ENCODE data around the gene SH2B3.

SH2B3 gene

DNA sequence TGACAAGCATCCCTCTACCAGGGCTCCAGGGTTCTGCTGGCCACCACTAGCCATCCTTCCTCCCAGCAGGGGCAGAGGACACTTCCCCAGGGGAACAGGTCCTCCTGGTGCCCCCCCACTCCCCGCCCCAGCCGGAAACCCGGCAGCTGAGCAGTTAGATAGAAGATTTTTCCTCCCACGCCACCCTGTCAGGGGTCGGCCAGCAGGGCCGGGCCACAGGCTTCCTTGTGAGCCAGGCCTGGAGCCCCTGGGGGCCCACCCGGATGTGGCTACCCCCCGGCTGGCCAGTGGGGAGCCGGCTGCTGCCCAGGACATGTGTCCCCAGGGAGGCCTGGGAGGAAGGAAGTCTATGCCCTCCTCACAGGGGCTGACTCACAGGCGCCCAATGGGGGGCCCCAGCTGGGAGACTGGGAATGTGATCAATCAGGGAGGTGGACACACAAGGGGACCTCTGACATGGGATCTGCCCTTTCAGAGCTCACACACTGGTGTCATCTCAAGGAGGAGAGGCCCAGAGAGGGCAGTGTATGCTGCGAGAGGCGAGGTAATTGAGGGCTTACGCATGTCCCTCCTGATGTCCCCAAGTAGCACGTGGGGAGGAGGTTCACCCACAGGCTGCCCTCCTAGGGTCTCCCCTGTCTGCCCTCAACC is 4.2 kb downstream of the SH2B3 start:
- no peak for DNase-seq

DNA sequence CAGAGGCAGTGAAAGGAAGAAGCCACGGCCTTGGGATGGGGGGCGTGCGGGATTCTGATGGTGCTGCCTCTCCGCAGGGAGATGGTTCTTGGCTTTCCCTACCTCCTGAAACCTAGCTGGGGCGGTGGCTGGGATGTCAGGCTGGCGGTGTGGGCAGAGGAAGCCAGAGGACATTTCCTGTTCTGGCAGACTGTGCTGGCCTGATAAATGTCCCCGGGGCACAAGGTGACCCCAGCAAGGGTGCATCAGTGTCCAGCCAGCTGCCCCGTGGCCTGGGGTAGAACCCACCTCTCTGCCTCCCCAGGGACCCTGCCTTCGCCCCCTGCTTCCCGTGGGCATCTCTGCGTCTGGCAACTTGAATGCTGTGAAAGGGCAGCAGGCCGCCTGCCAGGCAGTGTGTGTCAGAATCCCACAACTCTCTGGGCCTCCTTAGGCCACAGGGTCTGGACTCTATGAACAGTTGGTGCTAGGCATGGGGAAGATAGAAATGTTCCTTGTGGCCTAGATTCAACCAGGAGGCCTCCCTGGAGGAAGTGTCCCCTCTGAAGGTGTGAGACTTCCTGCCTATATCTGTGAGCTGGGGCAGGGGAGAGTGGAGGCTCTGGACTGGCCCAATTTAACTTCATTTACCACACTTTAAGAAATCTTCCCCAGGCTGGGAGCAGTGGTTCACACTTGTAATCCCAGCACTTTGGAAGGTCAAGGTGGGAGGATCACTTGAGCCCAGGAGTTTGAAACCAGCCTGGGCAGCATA is 4.9 kb downstream of the SH2B3 start:
- DNase-seq: no peak

DNA sequence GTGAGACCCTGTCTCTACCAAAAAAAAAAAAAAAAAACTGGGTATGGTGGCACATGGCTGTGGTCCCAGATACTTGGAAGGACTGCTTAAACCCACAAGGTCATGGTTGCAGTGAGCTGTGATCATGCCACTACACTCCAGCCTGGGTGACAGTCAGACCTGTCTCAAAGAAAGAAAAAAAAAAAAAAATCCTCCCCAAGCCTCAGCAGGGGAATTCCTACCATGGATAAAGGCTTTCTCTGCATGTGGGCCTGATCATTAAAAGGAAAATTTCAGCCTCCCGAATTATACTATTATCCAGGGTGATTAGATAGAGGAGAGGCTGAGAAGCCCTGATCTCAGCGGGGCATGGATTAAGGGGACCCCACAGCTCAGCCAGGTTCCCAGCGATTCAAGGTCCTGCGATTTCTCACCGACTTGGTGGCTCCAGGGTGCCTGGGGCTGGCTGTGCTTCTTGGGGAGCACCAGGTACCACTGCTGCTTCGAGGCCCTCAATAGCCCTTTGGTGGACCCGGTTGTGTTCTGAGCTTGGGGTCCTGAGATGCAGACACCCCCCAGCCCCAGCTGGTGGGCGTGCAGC is 5.6 kb downstream of the SH2B3 start:
- no peak for DNase-seq

DNA sequence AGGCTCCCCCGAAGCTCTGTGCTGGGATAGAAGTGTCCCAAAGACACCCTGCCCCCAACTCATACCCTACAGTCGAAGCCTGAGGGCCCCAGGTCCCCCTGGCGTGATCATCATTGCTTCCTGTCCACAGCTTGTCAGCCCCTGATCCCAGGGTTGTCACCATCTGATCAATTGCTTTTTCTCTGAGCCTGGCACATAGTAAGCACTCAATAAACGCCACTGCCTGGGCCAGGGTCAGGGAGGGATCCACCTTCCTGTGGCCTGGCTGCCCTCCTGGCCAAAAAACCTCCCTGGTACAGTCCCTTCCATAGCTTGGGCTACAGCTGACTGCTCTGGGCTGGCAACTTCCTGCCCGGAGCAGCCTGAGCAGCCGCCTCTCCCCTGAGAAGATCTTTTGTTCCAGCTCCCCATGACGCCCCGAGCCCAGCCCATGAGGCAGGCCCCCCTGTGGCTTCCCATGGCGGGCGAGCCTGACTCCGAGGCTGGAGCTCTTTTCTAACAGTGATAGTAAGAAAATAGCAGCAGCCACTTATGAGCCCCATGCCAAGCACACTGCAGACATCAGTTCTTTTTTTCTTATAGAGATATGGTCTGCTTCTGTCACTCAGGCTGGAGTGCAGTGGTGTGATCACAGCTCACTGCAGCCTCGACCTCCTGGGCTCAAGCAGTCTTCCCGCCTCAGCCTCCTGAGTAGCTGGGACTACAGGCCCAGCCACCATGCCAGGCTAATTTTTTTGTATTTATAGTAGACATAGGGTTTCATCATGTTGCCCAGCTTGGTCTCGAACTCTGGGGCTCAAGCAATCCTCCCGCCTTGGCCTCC is 6.5 kb downstream of the SH2B3 start:
- DNase-seq: no peak

DNA sequence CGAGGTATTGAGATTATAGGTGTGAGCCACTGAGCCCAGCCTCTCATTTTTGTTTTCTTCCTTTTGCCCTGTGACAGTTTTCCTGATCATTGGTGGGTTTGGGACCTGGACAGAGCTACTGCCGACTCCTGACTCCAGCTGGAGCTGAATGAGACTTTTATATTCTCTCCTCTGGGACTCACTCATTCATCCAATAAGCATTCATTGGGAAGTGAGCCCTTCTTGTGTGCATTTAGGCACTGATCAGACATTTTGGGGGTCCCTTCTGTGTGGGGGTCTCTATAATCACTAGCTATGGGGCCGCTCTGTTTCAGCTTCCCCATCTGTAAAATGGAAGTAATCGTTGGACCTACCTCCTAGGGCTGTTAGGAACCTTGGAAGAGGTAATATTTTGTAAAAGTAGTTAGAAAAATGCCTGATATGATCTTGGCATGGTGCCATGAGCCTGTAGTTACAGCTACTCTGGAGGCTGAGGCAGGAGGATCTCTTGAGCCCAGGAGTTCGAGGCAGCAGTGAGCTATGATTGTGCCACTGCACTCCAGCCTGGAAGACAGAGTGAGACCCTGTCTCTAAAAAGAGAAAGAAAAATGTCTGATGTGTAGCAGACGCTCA is 7.2 kb downstream of the SH2B3 start:
- DNase-seq: no peak

DNA sequence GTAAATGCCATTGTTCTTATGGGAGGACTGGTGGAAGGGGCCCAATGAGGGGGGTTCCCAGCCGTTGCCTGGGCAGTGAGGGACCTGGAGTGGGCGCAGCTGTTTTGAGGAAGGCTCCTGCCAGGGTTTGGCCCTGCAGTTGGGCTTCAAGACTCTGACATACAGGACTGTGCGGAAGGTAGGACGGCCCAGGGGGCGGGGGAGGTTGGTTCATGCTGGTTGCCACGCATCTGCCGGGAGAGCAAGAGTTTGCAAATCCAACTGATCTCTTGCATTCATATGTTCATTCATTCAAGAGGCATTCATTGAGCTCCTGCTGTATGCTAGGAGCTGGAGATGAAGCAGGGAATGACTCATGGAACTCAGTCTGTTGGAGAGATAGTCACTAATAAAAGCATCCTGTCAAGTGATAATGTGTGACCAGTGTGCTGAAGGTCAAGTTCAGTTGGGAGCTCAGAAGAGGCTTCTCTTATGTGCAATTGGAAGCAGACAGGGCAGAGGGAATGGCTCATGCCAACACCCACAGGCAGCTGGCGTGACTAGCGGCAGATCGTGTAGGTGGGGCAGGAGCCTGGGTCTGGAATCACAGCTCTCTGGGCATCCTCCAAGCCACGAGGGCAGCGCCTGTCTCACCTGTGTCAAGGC is 7.8 kb downstream of the SH2B3 start:
- no peak for DNase-seq

DNA sequence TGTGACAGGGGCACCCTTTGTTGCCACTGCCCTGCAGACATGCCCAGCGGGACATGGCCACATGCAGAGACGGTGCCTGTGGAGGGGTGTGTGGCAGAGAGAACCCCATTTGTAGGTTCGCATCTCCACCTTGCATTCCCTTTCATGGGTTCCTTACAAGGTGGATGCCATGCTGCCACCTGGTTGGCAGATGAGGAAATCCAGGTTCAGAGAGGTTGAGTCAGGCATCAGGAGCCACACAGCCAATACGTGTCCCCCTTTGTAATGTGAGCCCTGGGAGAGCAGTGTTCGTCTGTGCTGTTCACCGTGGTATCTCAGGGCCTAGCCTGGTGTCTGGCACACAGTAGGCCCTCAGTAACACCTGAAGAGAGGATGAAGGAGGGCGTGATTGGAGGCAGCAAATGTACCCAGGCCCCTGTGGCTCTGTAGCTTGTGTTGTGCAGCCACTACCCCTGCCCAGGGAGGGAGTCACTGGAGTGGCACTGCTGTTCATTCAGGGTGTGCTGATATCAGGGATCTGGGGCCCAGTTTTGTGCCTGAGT is 9.1 kb downstream of the SH2B3 start:
- DNase-seq: no peak

DNA sequence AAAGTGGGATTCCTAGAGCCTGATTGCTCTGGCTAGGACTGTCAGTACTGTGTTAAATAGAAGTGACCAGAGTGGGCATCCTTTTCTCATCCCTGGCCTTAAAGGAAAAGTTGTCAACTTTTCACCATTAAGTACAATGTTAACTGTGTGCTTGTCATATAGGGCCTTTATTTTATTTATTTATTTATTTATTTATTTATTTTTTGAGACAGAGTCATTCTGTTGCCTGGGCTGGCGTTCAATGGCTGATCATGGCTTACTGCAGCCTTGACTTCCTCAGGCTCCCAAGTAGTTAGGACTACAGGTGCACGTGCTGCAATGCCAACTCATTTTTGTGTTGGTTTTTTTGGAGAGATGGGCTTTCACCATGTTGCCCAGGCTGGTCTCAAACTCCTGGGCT is 11.6 kb downstream of the SH2B3 start:
- no peak for DNase-seq

DNA sequence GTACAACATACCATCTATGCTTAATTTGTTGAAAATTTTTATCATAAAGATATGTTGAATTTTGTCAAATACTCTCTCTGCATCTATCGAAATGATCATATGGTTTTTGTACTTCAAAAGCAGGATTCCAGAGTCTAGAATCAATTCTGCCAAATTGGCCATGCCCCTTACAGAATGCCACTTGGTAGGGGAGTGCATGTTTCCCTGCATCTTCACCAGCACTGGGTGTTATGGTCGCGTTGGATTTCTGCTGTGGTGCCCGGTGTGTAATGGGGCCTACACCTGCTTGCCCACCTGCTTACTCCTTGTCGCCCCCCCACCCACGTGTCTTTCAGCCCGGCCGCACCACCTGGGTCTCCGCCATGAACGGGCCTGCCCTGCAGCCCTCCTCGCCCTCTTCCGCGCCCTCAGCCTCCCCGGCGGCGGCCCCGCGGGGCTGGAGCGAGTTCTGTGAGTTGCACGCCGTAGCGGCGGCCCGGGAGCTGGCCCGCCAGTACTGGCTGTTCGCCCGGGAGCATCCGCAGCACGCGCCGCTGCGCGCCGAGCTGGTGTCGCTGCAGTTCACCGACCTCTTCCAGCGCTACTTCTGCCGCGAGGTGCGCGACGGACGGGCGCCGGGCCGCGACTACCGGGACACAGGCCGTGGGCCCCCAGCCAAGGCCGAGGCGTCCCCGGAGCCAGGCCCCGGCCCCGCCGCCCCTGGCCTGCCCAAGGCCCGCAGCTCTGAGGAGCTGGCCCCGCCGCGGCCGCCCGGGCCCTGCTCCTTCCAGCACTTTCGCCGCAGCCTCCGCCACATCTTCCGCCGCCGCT is 12.3 kb downstream of the SH2B3 start:
- no peak for DNase-seq

DNA sequence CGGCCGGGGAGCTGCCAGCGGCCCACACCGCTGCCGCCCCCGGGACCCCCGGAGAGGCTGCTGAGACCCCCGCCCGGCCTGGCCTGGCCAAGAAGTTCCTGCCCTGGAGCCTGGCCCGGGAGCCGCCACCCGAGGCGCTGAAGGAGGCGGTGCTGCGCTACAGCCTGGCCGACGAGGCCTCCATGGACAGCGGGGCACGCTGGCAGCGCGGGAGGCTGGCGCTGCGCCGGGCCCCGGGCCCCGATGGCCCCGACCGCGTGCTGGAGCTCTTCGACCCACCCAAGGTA is 12.8 kb downstream of the SH2B3 start:
- no peak for DNase-seq

DNA sequence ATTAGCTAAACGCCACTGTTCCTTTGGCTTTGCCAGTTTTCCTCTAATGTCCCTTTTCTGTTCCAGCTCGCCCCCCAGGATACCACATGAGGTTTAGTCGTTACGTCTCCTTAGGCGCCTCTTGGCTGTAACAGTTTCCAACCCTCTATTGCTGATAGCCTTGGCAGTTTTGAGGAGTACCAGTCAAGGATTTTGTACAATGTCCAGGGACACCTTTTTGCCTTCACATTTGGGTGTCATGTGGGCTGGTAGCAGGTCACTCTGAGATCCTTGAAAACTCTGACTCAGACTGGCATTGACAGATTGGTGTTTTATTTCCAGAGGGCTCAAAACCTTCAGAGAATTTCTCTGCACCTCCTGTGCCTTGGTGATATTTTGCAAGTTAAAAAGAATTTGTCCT is 14.1 kb downstream of the SH2B3 start:
- no peak for DNase-seq

DNA sequence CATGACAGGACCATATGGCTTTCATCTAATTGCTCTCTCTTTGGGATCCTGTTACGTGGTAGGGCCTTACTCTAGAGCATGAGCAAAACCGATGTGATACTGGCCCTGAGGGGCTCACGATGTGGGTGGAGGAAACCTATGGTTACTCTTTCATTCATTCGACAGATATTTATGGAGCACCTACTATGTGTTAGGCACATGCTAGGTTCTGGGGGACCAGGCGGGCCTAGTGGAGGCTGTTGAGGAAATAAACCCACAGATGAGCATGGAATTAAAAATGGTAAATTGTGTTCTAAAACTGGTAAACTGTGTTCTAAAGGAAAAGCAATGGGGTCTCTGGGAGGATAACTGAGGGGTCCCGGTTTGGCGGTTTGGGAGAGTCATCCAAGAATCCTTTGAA is 14.8 kb downstream of the SH2B3 start:
- DNase-seq: no peak

DNA sequence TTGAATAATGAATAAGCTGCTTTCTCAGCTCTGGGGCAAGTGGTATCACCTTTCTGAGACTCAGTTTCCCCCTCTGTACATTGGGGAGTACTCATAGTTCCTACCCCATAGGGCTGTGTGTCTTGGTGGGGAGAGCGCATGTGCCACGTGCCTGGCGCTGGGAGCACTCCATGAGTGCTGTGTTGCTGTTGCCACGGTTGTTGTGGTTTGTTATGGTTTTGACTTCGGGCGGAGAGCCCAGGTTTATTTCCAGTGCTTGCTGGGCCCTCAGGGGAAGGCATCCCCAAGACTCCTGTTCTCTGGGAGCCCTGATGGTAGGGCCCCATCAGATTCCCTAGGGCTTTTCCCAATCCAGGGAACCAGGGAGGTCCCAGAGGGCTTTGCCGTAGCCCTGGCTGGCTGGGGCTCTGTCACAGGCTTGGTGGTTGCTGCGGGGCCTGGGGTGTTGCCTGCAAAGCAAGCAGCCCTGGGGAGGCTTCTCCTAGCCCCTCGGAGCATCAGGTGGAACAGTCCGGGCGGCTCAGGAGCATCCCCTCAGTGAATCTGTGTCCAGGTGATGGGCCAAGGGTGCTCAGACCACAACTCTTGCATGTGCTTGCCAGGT is 18.6 kb downstream of the SH2B3 start:
- peak; percentile 36 for DNase-seq

DNA sequence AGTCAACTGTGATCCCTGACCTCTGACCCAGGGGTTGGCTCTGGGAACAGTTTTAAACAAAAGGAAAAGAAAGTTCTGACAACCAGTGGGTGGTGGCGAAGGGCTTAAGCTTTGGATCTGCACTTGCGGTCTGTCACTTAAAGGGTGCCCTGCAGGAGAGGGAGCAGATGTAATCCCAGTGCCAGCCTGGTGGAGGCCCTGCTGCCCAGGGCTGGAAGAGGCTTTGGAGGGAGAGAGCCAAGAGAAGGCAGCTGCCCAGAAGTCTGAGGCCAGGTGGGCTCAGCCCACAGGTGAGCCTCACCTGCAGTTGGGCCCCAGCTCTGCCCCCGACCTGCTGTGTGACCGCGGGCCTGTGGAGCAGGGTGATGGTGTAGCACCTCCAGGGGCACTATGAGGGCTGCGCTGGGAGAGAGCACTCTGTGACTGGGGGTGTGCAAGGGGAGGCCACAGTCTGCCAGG is 19.1 kb downstream of the SH2B3 start:
- DNase-seq: no peak

DNA sequence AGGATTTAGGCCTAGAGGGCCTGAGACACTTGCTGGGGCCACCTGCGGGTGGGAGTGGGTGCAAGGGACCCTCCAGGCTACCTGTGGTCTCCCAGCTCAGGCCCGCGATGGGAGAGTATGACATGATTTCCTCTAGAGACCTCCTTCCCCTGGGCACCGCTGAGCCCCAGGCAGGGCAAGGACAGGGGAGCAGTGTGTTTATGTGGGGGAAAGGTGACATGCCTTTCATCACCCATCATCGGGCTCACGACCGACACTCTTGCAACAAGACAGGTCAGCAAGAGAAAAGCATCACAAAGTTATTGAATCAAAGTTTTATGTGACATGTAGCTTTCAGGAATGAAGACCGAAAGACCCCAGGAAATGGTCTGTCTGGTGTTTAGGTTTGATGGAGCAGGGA is 19.9 kb downstream of the SH2B3 start:
- no peak for DNase-seq

DNA sequence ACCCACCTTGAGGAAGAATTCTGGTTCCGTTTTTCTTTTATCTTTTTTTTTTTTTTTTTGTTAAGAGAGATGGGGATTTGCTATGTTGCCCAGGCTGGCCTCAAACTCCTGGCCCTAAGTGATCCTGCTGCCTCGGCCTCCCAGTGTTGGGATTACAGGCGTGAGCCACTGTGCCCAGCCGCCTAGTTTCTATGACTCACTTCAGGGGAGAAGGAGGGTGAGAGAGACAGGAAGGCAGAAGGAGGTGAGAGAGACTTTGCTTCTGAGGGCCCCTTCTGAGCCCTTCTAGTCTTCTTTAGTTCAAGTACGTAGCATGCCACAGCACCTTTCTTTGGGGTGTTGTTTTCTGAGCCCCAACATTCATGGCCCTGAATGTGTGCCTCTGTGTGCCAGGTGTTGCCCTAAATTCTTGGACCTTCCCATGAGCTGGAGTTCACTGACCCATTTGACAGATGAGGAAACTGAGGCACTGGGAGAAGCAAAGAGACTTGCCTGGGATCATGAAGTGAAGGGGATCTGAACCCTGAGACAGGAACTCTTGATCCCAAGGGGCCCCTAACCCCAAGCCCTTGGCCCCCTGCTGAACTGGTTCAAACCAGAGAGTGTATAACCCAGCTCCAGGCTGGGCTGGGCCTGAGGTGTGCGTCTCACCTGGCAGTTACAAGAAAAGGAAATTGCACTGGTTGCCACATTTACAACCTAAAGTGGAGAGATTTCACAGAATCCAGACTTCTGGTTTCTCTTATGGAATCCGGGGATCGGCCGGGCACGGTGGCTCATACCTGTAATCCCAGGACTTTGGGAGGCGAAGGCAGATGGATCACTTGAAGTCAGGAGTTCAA is 20.8 kb downstream of the SH2B3 start:
- no peak for DNase-seq

DNA sequence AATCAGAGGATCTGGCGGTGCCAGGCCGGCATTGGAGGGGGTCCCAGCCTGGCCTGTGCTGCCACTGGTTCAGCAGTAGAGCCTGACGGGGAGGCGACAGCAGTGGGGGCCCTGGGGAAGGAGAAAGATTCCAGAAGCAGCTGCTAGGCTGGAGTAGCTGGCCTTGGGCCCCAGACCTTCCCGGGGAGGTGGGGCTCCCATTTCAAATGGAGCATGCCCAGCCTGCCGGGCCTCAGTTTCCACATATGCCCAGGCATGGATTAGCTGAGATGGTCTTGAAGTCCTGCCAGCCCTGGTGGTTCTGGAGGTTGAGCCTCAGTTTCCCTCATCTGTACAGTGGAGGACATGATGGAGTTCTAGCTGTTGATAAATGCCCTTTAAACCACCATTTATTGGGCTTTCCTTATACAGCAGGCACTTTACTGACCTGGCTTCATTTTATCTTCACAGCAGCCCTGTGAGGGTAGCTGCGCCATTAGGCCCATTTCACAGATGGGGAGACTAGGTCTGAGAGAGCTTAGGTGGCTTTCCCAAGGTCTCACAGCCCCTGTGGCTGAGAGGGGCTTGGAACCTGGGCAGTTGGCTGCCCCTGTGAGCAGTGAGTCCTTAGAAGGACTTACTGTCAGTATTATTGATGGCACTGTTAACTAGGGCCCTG is 21.8 kb downstream of the SH2B3 start:
- no peak for DNase-seq

DNA sequence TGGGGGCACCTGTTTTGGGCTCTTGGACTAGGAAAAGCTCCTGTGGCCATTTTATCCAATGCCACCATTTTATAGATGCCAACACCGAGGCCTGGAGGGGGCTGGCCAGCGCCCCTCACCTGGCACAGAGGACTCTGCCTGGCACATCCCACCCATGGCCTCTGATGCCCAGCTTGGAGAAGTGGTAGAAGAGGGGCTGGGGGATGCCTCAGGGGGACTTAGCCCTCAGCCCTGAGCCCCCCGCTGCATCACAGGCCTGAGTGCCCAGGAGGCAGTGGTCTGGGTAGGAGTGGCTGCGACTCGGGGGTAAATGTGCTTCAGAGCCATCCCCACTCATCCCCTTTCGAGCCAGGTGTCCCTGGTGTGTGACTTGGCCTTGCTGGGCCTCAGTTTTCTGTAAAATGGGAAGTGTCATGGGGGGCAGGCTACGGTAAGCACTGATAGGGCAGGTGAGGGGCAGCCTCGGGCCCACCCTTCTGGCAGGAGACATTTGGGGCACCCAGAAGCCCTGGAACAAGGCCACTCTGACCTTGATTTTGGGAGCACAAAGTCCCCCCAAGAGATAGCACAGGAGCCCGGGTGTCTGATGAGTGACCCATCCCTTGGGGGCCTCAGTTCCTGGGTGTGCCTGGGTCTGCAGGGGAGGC is 22.5 kb downstream of the SH2B3 start:
- no peak for DNase-seq

DNA sequence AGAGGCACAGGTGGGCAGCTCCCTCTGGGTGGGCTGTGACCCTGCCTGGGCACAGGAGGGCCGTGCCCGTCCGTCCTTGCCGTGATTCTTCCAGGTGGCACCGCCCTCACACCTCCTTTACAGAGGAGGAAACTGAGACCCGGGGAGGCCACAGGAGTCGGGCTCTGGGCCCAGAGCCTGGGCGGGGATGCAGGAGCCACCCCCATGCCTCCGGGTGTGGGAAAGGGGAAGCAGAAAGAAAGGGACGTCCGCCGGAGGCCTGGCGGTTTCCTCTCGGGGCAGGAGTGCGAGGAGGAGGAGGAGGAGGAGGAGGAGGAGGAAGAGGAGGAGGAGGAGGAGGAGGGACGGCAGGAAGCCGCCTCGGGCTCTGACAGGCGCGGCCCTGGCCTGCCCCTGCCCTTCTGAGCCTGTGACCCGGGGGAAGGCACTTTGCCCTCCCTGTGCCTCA is 23.0 kb downstream of the SH2B3 start:
- no peak for DNase-seq

Measured in NCI-H2171 treated with DMSO at 0.1 percent for 48 hours (cell line).